DMS114 treated with DMSO at 0.1 percent for 48 hours (cell line): Measurements from ENCODE around the gene LTBP2.

Experiments used
- DNase-seq: peaks from one replicate; lab custom pipeline; 2025; ENCODE audit not compliant: unreplicated experiment; lab: John Stamatoyannopoulos, UW

LTBP2 gene

GRCh38 chr14:74638966-74639365 is 26.9 kb upstream of the LTBP2 start:
- no peak for DNase-seq

GRCh38 chr14:74638066-74638465 is 26.0 kb upstream of the LTBP2 start:
- DNase-seq: no peak

GRCh38 chr14:74637178-74637550 is 25.1 kb upstream of the LTBP2 start:
- no peak for DNase-seq

- no peak for DNase-seq
Measured at GRCh38 chr14:74636424-74637177, 24.6 kb upstream of the LTBP2 start.

GRCh38 chr14:74635847-74636246 is 23.8 kb upstream of the LTBP2 start:
- no peak for DNase-seq

- DNase-seq: no peak
Measured at GRCh38 chr14:74634964-74635363, 22.9 kb upstream of the LTBP2 start.

GRCh38 chr14:74634481-74634880 is 22.4 kb upstream of the LTBP2 start:
- DNase-seq: no peak

GRCh38 chr14:74630881-74631690 is 19.0 kb upstream of the LTBP2 start:
- DNase-seq: no peak

GRCh38 chr14:74628418-74628817 is 16.4 kb upstream of the LTBP2 start:
- DNase-seq: no peak

GRCh38 chr14:74627076-74627475 is 15.0 kb upstream of the LTBP2 start:
- DNase-seq: no peak

- DNase-seq: no peak
Measured at GRCh38 chr14:74622257-74622656, 10.2 kb upstream of the LTBP2 start.

GRCh38 chr14:74621556-74621955 is 9.5 kb upstream of the LTBP2 start:
- no peak for DNase-seq

- DNase-seq: no peak
Measured at GRCh38 chr14:74620923-74621322, 8.9 kb upstream of the LTBP2 start.

GRCh38 chr14:74620497-74620921 is 8.5 kb upstream of the LTBP2 start:
- DNase-seq: no peak

- no peak for DNase-seq
Measured at GRCh38 chr14:74619672-74620131, 7.7 kb upstream of the LTBP2 start.

GRCh38 chr14:74618078-74618952 is 6.3 kb upstream of the LTBP2 start:
- DNase-seq: no peak

GRCh38 chr14:74616996-74617700 is 5.1 kb upstream of the LTBP2 start:
- no peak for DNase-seq

GRCh38 chr14:74616507-74616906 is 4.5 kb upstream of the LTBP2 start:
- DNase-seq: no peak

- no peak for DNase-seq
Measured at GRCh38 chr14:74615735-74616134, 3.7 kb upstream of the LTBP2 start.
